ENCODE results near the gene GDPD3. TPM values are rescaled to one million over a fixed set of nuclear protein-coding genes. Genes with fewer than 3 reads are reported as not detected.

GDPD3 gene
- total and polyA plus RNA-seq, 2 of the 13 experiments (the other 11 are each of a cell fraction or from before 2014, with no cell fraction given): 18.7 to 20.6 TPM

DNA sequence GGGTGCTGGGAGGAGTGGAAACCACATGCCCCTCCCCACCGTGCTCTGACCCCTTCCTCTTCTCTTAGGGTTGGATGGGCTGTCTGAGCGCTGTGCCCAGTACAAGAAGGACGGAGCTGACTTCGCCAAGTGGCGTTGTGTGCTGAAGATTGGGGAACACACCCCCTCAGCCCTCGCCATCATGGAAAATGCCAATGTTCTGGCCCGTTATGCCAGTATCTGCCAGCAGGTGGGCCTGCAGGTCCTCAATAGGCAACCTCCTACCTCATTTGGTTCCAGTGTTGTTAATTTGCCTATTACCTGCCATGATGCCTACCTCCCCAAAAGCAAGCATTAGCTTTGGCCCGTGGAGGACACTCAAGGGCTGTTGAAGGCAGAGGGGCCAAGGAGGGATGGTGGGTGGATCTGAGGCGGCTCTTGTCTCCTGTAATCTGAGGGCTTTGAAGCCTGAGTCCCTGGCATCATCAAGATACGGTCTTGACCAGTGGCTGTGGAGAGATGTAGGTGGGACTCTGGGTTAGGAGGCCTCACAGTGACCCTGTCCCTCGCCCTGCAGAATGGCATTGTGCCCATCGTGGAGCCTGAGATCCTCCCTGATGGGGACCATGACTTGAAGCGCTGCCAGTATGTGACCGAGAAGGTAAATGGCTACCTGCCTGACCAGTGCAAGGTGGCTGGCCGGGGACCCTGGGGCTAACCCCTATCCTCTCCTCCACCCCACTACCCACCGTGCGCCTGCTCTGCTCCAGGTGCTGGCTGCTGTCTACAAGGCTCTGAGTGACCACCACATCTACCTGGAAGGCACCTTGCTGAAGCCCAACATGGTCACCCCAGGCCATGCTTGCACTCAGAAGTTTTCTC lies 44.4 kb downstream of the GDPD3 start:
- Histone ChIP-seq H3K9me3 (ENCODE audit: low read length) (no peaks in the 10 kb centered on the region), H3K27me3 (ENCODE audit: control insufficient read depth in 1 of 2, insufficient read depth in 2 of 2, low read length in 2 of 2) (peaks cover 0 to 2% of the 10 kb centered on the region in 2 experiments; a peak in 1 of 5 replicates), H3K4me2 (ENCODE audit: low read depth, low read length) (peak overlapping the region; percentile 99), H3K9ac (ENCODE audit: insufficient read depth, low read depth, low read length) (peak overlapping the region; percentile 90; the same call in 1 of the 2 replicates), H3K4me3 (replicated peaks in 1 of 3; ENCODE audit: insufficient read depth in 1 of 3, low read depth in 2 of 3, low read length in 3 of 3) (peak overlapping the region in 2 of 3 experiments; percentile 16 to 47; a peak in 3 of 6 replicates), H3K27ac (ENCODE audit: extremely low read length, insufficient read depth, low read length) (peak overlapping the region; percentile 32), H4K20me1 (ENCODE audit: insufficient read depth, low read length) (peaks cover 71% of the 10 kb centered on the region), H3K36me3 (replicated peaks in 1 of 2; ENCODE audit: control insufficient read depth in 1 of 2, insufficient read depth in 2 of 2, low read length in 2 of 2) (peaks cover 35 to 57% of the 10 kb centered on the region in 2 experiments), H3K79me2 (ENCODE audit: insufficient read depth, low read length) (peaks cover 49% of the 10 kb centered on the region), H3K4me1 (ENCODE audit: insufficient read depth, low read length) (peaks cover 56% of the 10 kb centered on the region), H2AFZ (ENCODE audit: low read length) (no peak overlapping the region)
- ChIA-PET POLR2A (interaction anchor here (0.6 to 9.1 kb wide), 2 partner anchors 22 to 43 kb away, joined by 3 to 120 read pairs; partner anchors contain the start of gene TBX6), CTCF (ENCODE audit: low intra/inter-chr PET ratio, low total read pairs) (interaction anchor here (0.6 to 2.2 kb wide), 3 partner anchors 23 to 43 kb away, joined by 3 to 9 read pairs (median 4); partner anchors contain the start of gene TBX6)
- no peak for ATAC-seq
- peak; percentile 54 for DNase-seq (ENCODE audit: low spot score)
- intact Hi-C loops (cut with micrococcal nuclease; ENCODE audit: unreplicated experiment): loop anchor here (5.0 kb wide), 1 partner anchor 678 kb away; the partner anchor contains the start of gene PHKG2
- in situ Hi-C loops (cut with HindIII; ENCODE audit: extremely low pct_ligation_motif_present, low pct_unique_long_range_greater_than_20kb): no loop called here
- WGBS (ENCODE audit: low lambda C conversion rate): 92% methylated on average over 16 of the region's 17 CpGs
- no peak for FAIRE-seq
- no TSS peak for BruUV-seq (replicated peaks)
- no peak for TF ChIP-seq ZBTB42 (CRISPR knock-in tag; IDR thresholded peaks at IDR 0.05)
- TF ChIP-seq KDM2A (CRISPR knock-in tag; IDR thresholded peaks at IDR 0.05; ENCODE audit: borderline replicate concordance, low read depth): peak; percentile 32; the same call in 1 of the 2 replicates
- TF ChIP-seq, protein P1, sequence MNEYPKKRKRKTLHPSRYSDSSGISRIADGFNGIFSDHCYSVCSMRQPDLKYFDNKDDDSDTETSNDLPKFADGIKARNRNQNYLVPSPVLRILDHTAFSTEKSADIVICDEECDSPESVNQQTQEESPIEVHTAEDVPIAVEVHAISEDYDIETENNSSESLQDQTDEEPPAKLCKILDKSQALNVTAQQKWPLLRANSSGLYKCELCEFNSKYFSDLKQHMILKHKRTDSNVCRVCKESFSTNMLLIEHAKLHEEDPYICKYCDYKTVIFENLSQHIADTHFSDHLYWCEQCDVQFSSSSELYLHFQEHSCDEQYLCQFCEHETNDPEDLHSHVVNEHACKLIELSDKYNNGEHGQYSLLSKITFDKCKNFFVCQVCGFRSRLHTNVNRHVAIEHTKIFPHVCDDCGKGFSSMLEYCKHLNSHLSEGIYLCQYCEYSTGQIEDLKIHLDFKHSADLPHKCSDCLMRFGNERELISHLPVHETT (CRISPR knock-in tag; conservative IDR thresholded peaks at IDR 0.05): no peak
- no peak for TF ChIP-seq ZMYM4 (CRISPR knock-in tag; IDR thresholded peaks at IDR 0.05)
- TF ChIP-seq IKZF4 (CRISPR knock-in tag; IDR thresholded peaks at IDR 0.05; ENCODE audit: borderline replicate concordance, low read depth, not compliant biosample characterization): peak; percentile 80
- peak; percentile 37; the same call in 1 of the 2 replicates for TF ChIP-seq ZBTB38 (CRISPR knock-in tag; IDR thresholded peaks at IDR 0.05)
- TF ChIP-seq, protein P2, sequence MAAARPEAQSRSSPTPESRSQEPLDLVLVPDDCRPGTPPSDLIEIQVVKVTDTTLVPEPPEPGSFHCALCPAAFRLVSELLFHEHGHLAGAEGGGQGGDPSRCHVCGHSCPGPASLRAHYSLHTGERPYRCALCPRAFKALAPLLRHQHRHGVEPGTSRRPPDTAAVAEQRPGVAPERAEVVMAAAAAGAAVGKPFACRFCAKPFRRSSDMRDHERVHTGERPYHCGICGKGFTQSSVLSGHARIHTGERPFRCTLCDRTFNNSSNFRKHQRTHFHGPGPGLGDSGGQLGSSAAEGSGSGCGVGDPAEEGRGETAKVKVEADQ (CRISPR knock-in tag; IDR thresholded peaks at IDR 0.05; ENCODE audit: borderline replicate concordance): 0 out of 2 replicates have a peak, but pooled peaks have one; percentile 4
- no peak for TF ChIP-seq ZNF431 (CRISPR knock-in tag; IDR thresholded peaks at IDR 0.05; ENCODE audit: borderline replicate concordance, low read depth)
- TF ChIP-seq ZNF30 (CRISPR knock-in tag; IDR thresholded peaks at IDR 0.05): no peak
- no peak for TF ChIP-seq ZBTB1 (CRISPR knock-in tag; IDR thresholded peaks at IDR 0.05; ENCODE audit: borderline replicate concordance)
- no peak for TF ChIP-seq JARID2 (CRISPR knock-in tag; IDR thresholded peaks at IDR 0.05; ENCODE audit: insufficient replicate concordance)
- TF ChIP-seq SMAD3 (CRISPR knock-in tag; IDR thresholded peaks at IDR 0.05): no peak
- TF ChIP-seq TBL1XR1 (IDR thresholded peaks at IDR 0.05; ENCODE audit: borderline replicate concordance, low read length, partially characterized antibody): no peak
- TF ChIP-seq, protein P3, sequence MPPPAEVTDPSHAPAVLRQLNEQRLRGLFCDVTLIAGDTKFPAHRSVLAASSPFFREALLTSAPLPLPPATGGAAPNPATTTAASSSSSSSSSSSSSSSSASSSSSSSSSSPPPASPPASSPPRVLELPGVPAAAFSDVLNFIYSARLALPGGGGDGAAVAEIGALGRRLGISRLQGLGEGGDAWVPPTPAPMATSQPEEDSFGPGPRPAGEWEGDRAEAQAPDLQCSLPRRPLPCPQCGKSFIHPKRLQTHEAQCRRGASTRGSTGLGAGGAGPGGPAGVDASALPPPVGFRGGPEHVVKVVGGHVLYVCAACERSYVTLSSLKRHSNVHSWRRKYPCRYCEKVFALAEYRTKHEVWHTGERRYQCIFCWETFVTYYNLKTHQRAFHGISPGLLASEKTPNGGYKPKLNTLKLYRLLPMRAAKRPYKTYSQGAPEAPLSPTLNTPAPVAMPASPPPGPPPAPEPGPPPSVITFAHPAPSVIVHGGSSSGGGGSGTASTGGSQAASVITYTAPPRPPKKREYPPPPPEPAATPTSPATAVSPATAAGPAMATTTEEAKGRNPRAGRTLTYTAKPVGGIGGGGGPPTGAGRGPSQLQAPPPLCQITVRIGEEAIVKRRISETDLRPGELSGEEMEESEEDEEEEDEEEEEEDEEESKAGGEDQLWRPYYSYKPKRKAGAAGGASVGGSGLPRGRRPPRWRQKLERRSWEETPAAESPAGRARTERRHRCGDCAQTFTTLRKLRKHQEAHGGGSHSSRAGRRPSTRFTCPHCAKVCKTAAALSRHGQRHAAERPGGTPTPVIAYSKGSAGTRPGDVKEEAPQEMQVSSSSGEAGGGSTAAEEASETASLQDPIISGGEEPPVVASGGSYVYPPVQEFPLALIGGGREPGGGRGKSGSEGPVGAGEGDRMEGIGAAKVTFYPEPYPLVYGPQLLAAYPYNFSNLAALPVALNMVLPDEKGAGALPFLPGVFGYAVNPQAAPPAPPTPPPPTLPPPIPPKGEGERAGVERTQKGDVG (CRISPR knock-in tag; IDR thresholded peaks at IDR 0.05; ENCODE audit: borderline replicate concordance): peak; percentile 53; the same call in 1 of the 2 replicates
- no peak; the same call in 1 of the 2 replicates for TF ChIP-seq NFKB2 (CRISPR knock-in tag; IDR thresholded peaks at IDR 0.05; ENCODE audit: borderline replicate concordance)

Data from HepG2 (cell line).